K562 (cell line): ENCODE results near the gene TMEM218. TPM values are rescaled to one million over a fixed set of nuclear protein-coding genes. Genes with fewer than 3 reads are reported as not detected.
A peak's percentile ranks its signal among the peaks of the same experiment; 100 is the strongest.

ENCODE experiments used
- CEBPB ChIP-seq: fragments of 450-650 bp; IDR thresholded peaks from 2 replicates; pipeline ENCODE4 v1.6.1; 2016; ENCODE audit warnings: missing genetic modification characterization, missing compliant biosample characterization
- ETV5 ChIP-seq: sonication (generic); formaldehyde crosslinking; IDR thresholded peaks from 2 replicates; pipeline ENCODE4 v1.4.0; 2020; ENCODE audit warnings: low read depth, mild to moderate bottlenecking, missing genetic modification reagents
- FOXJ2 ChIP-seq: fragments of 200-800 bp; sonication (Bioruptor generic); IDR thresholded peaks from 2 replicates; pipeline ENCODE4 v1.6.1; 2016; ENCODE audit warnings: missing genetic modification characterization, missing compliant biosample characterization
- GABPB1 ChIP-seq: sonication (generic); formaldehyde crosslinking; IDR thresholded peaks from 2 replicates; pipeline ENCODE4 v1.8.0; 2022; ENCODE audit warnings: mild to moderate bottlenecking, missing genetic modification reagents
- HSF4 ChIP-seq: fragments of 250-450 bp; sonication (Bioruptor Pico); IDR thresholded peaks from 2 replicates; pipeline ENCODE4 v2.1.2; 2022; ENCODE audit warnings: mild to moderate bottlenecking, moderate library complexity, borderline replicate concordance
- JUN ChIP-seq, 2 experiments: sonication (generic) in 1 of 2; formaldehyde crosslinking in 1 of 2; IDR thresholded peaks; 2 replicates each; pipeline versions ENCODE4 v1.6.1 to v1.8.0; 2012 to 2022; ENCODE audit warnings: borderline replicate concordance in 2 of 2, mild to moderate bottlenecking in 2 of 2, improper control_type of control experiment in 1 of 2, low read depth in 1 of 2, low read length in 1 of 2, missing genetic modification reagents in 1 of 2
- NCOR1 ChIP-seq: fragments of 450-650 bp; IDR thresholded peaks from 2 replicates; pipeline ENCODE4 v1.6.1; 2016; ENCODE audit warnings: mild to moderate bottlenecking, moderate library complexity
- NFIC ChIP-seq: fragments of 450-650 bp; IDR thresholded peaks from 2 replicates; pipeline ENCODE4 v1.6.1; 2017; ENCODE audit warnings: mild to moderate bottlenecking, inconsistent platforms
- PPARD ChIP-seq: fragments of 250-450 bp; sonication (Bioruptor Pico); IDR thresholded peaks from 2 replicates; pipeline ENCODE4 v1.8.0; 2022; ENCODE audit warnings: inconsistent platforms, mild to moderate bottlenecking, moderate library complexity
- RBFOX2 ChIP-seq: fragments of 200-400 bp; formaldehyde crosslinking; IDR thresholded peaks from 2 replicates; pipeline ENCODE4 v1.6.1; 2017; ENCODE audit warnings: low read depth, mild to moderate bottlenecking, low read length, moderate library complexity
- RBM34 ChIP-seq: fragments of 200-400 bp; formaldehyde crosslinking; IDR thresholded peaks from 2 replicates; pipeline ENCODE4 v1.6.1; 2018; ENCODE audit warnings: low read length, borderline replicate concordance; ENCODE audit not compliant: insufficient read depth
- TRIM28 ChIP-seq: fragments of 450-650 bp; IDR thresholded peaks from 2 replicates; pipeline ENCODE4 v1.6.1; 2017
- U2AF2 ChIP-seq: fragments of 200-400 bp; formaldehyde crosslinking; optimal IDR thresholded peaks from 2 replicates; pipeline ENCODE3; 2017; ENCODE audit warnings: low read depth, mild to moderate bottlenecking, low read length
- ZNF12 ChIP-seq: sonication (generic); formaldehyde crosslinking; IDR thresholded peaks from 2 replicates; pipeline ENCODE4 v1.4.0; 2020; ENCODE audit warnings: mild to moderate bottlenecking, missing genetic modification reagents
- ZNF316 ChIP-seq: fragments of 450-650 bp; IDR thresholded peaks from 2 replicates; pipeline ENCODE4 v1.6.1; 2016
- ZNF644 ChIP-seq: fragments of 200-800 bp; sonication (Bioruptor generic); IDR thresholded peaks from 2 replicates; pipeline ENCODE4 v1.6.1; 2016; ENCODE audit warnings: low read depth, missing genetic modification characterization, missing compliant biosample characterization
- polyA plus RNA-seq, 8 experiments: library from polyadenylated mRNA; depleted of rRNA in 4 of 8; stranded (reverse) in 5 of 8; unstranded in 3 of 8; fragments of >200 nt; fragmentation: Nextera tagmentation in 2 of 8; fragmentation: Illumina TruSeq in 1 of 8; extraction: Ambion mirVana in 2 of 8; extraction: Trizol in 1 of 8; gene quantifications; 2 replicates each; pipeline versions ENCODE4 v1.2.1 to v1.2.3, GENCODE V29; 2011 to 2014; ENCODE audit warnings: inconsistent platforms in 1 of 8, missing spikeins in 1 of 8
- total RNA-seq, 7 experiments: library from RNA; depleted of rRNA in 6 of 7; stranded (reverse); fragments of >200 nt in 6 of 7; fragmentation: Illumina TruSeq in 2 of 7; extraction: Trizol in 2 of 7; gene quantifications; 2 replicates each; pipeline versions ENCODE4 v1.2.1 to v1.2.3, GENCODE V29; 2011 to 2021; ENCODE audit warnings: low replicate concordance in 1 of 7
- TF ChIP-seq, protein P1 (sequence below): fragments of 200-800 bp; sonication (Bioruptor generic); IDR thresholded peaks from 2 replicates; pipeline ENCODE4 v1.6.1; 2017; ENCODE audit warnings: missing genetic modification characterization, missing compliant biosample characterization
- TF ChIP-seq, protein P2 (sequence below): fragments of 450-650 bp; conservative IDR thresholded peaks from 2 replicates; pipeline ENCODE4 v1.6.1; 2016; ENCODE audit warnings: missing genetic modification characterization, low read depth, mild to moderate bottlenecking, missing compliant biosample characterization, moderate library complexity
- TF ChIP-seq, protein P3 (sequence below): fragments of 450-650 bp; formaldehyde crosslinking; IDR thresholded peaks from 2 replicates; pipeline ENCODE4 v1.4.0; 2020; ENCODE audit warnings: mild to moderate bottlenecking, mixed read lengths
- TF ChIP-seq, protein P4 (sequence below), 2 experiments: IDR thresholded peaks in 1 of 2; conservative IDR thresholded peaks in 1 of 2; 2 replicates each; pipeline ENCODE4 v1.6.1; 2016; ENCODE audit warnings: low read depth in 2 of 2, mild to moderate bottlenecking in 1 of 2, missing compliant biosample characterization in 1 of 2, missing genetic modification characterization in 1 of 2, moderate library complexity in 1 of 2

The TMEM218 gene
- total and polyA plus RNA-seq, 9 of the 15 experiments (the other 6 are each of a cell fraction or from before 2014, with no cell fraction given), result 13.4 to 32.2 (median 25.4) TPM

DNA sequence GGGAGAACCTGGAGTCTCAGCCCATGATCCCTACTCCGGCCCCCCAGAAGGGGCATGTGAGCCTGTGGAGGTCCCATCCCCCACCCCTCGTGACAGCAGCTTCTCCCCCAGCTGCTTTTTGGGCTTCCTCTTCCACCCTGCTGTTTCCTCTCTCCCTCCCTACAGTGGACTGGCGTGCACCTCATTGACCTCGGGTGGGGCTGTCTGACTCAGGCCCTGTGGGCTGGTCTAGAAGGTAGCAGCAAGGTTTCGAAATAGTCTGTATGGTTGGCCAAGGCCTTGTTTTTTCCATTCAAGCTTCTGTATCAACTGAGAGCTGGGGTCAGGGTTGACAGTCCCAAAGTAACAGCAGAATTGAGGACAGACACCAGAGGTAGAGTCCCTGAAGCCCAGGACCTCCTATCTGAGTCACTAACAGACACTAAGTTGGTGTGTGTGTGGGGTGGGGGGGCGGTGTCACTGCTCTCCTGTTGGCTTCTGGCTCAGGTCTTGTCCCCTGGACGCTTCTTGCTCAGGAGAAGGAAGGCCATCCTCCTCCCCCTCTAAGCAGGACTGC, 40.6 kb downstream of the TMEM218 start (continued):
- TF ChIP-seq, protein P1, sequence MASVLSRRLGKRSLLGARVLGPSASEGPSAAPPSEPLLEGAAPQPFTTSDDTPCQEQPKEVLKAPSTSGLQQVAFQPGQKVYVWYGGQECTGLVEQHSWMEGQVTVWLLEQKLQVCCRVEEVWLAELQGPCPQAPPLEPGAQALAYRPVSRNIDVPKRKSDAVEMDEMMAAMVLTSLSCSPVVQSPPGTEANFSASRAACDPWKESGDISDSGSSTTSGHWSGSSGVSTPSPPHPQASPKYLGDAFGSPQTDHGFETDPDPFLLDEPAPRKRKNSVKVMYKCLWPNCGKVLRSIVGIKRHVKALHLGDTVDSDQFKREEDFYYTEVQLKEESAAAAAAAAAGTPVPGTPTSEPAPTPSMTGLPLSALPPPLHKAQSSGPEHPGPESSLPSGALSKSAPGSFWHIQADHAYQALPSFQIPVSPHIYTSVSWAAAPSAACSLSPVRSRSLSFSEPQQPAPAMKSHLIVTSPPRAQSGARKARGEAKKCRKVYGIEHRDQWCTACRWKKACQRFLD (CRISPR knock-in tag), result peak; percentile 85
- TF ChIP-seq RBM34 (no peak), ETV5 (CRISPR knock-in tag) (peak; percentile 62), ZNF316 (no peak), FOXJ2 (no peak), NCOR1 (peak; percentile 72), TRIM28 (0 out of 2 replicates have a peak, but pooled peaks have one; percentile 41), HSF4 (CRISPR knock-in tag) (no peak), ZNF12 (CRISPR knock-in tag) (no peak), CEBPB (tag) (peak; percentile 97), JUN (IDR thresholded peaks at IDR 0.05; ENCODE audit: borderline replicate concordance, low read depth, low read length) (peak; percentile 72), JUN (CRISPR knock-in tag; IDR thresholded peaks at IDR 0.05; ENCODE audit: borderline replicate concordance) (no peak), ZNF644 (tag) (no peak; the same call in 1 of the 2 replicates), NFIC (peak; percentile 15; the same call in 1 of the 2 replicates), GABPB1 (CRISPR knock-in tag) (no peak), RBFOX2 (peak; percentile 40; the same call in 1 of the 2 replicates), U2AF2 (no peak), PPARD (no peak)
- TF ChIP-seq, protein P2, sequence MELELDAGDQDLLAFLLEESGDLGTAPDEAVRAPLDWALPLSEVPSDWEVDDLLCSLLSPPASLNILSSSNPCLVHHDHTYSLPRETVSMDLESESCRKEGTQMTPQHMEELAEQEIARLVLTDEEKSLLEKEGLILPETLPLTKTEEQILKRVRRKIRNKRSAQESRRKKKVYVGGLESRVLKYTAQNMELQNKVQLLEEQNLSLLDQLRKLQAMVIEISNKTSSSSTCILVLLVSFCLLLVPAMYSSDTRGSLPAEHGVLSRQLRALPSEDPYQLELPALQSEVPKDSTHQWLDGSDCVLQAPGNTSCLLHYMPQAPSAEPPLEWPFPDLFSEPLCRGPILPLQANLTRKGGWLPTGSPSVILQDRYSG (tag), result peak; percentile 85
- TF ChIP-seq, protein P3, sequence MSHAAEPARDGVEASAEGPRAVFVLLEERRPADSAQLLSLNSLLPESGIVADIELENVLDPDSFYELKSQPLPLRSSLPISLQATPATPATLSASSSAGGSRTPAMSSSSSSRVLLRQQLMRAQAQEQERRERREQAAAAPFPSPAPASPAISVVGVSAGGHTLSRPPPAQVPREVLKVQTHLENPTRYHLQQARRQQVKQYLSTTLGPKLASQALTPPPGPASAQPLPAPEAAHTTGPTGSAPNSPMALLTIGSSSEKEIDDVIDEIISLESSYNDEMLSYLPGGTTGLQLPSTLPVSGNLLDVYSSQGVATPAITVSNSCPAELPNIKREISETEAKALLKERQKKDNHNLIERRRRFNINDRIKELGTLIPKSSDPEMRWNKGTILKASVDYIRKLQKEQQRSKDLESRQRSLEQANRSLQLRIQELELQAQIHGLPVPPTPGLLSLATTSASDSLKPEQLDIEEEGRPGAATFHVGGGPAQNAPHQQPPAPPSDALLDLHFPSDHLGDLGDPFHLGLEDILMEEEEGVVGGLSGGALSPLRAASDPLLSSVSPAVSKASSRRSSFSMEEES (CRISPR knock-in tag), result peak; percentile 36
- TF ChIP-seq, protein P4, sequence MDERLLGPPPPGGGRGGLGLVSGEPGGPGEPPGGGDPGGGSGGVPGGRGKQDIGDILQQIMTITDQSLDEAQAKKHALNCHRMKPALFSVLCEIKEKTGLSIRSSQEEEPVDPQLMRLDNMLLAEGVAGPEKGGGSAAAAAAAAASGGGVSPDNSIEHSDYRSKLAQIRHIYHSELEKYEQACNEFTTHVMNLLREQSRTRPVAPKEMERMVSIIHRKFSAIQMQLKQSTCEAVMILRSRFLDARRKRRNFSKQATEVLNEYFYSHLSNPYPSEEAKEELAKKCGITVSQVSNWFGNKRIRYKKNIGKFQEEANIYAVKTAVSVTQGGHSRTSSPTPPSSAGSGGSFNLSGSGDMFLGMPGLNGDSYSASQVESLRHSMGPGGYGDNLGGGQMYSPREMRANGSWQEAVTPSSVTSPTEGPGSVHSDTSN (CRISPR knock-in tag; IDR thresholded peaks at IDR 0.05; ENCODE audit: low read depth), result no peak
- TF ChIP-seq, protein P4 (tag; conservative IDR thresholded peaks at IDR 0.05; ENCODE audit: low read depth), result no peak
